Bladder microvascular endothelial cell (primary cell): ENCODE measurements around the gene RAB27B. TPM values are rescaled to one million over a fixed set of nuclear protein-coding genes. Genes with fewer than 3 reads are reported as not detected.

Experiments
- total RNA-seq: library from RNA; depleted of rRNA; stranded (reverse); fragments of >200 nt; gene quantifications from 2 replicates; pipeline ENCODE4 v1.2.3, GENCODE V29; 2014

RAB27B gene
- total RNA-seq = under 0.01 TPM in 1 of 2 replicates, not detected in the other

GRCh38 chr18:54828281-54828881 lies at the start of gene RAB27B:
Gene RAB27B, plus strand, starts transcription at chr18:54828477. Its CDS starts 49,109 bp downstream, at chr18:54877586.

Other genes starting within 250 kb of the RAB27B start
- gene DYNAP, start 237.2 kb upstream of the RAB27B start, total RNA-seq = not detected in 2 replicates
- gene CCDC68, start 131.0 kb downstream of the RAB27B start, total RNA-seq = 0.49 and 0.63 TPM in 2 replicates